ENCODE measurements around the gene CTIF.
"Not testable (repeated sequence)": the region's sequence is repeated elsewhere in the genome, so short reads cannot be mapped to it uniquely, and the experiment has no call there.

CTIF gene

DNA sequence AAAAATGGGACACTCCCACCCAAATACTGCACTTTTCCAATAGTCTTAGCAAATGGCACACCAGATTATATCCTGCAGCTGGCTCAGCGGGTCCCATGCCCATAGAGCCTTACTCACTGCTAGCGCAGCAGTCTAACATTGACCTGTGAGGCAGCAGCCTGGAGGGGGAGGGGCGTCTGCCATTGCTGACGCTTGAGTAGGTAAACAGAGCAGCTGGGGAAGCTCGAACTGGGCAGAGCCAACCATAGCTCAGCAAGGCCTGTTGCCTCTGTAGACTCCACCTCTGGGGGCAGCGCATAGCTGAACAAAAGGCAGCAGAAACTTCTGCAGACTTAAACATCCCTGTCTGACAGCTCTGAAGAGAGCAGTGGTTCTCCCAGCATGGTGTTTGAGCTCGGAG is 110.4 kb downstream of the CTIF start:
- DNase-seq, result no peak

DNA sequence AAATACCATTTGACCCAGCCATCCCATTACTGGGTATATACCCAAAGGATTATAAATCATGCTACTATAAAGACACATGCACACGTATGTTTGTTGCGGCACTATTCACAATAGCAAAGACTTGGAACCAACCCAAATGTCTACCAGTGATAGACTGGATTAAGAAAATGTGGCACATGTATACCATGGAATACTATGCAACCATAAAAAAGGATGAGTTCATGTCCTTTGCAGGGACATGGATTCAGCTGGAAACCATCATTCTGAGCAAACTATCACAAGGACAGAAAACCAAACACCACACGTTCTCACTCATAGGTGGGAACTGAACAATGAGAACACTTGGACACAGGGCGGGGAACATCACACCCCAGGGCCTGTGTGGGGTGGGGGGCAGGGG is 115.8 kb downstream of the CTIF start:
- not testable (repeated sequence) for DNase-seq

DNA sequence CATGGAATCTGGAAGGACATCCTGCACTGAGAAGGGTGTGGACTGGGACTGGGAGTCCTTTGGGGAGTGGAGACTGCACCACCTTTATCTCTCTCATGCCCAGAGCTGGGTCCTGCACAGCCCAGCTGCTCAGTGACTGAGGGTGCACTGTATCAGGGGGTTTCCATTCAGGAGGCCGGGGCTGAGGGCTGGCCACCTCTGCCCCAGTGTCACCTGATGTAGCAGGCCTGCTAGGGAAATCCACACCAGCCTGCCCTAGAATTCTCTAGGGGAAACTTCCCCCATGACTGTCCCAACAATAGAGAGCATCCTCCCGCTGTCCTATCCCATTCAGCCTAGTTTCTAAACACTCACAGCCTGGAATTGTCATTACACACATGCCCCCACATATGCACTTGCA is 116.7 kb downstream of the CTIF start:
- DNase-seq, result no peak

DNA sequence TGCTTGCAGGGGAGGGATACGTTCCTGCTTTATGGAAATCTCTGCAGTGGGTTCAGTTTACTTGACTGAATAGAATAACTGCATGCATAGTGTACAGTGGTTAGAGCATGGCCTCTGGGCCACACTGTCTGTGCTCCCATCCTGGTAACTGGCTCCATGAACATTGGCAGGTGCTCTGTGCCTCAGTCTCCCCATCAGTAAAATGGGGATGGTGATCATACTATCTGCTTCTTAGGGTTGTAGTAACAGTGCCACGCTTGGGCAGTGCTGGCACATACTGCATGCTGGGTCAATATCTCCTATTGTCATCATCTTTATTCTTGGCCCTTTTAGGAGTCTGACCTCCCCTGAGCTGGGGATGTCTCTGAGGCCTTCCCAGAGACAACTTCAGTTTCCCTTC is 117.3 kb downstream of the CTIF start:
- DNase-seq, result no peak

DNA sequence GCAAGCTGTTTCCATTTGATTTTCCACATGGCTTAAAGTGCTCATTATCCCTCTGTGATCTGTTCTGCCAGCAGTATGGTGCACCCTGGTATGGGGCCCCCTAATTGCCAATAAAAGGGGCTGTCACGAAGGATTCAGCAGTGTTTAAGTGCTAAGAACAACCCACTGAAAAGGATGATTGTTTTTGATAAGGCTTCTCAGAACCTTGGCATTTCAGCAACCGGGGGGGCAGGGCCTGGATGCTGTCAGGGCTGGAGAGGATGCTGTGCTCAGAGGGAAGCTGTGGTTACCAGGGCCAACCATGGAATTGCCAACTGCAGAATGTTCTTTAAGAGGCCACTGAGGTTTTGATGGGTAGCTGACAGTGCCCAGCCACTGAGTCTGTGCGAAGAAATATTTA is 117.8 kb downstream of the CTIF start:
- DNase-seq, result peak; percentile 47

DNA sequence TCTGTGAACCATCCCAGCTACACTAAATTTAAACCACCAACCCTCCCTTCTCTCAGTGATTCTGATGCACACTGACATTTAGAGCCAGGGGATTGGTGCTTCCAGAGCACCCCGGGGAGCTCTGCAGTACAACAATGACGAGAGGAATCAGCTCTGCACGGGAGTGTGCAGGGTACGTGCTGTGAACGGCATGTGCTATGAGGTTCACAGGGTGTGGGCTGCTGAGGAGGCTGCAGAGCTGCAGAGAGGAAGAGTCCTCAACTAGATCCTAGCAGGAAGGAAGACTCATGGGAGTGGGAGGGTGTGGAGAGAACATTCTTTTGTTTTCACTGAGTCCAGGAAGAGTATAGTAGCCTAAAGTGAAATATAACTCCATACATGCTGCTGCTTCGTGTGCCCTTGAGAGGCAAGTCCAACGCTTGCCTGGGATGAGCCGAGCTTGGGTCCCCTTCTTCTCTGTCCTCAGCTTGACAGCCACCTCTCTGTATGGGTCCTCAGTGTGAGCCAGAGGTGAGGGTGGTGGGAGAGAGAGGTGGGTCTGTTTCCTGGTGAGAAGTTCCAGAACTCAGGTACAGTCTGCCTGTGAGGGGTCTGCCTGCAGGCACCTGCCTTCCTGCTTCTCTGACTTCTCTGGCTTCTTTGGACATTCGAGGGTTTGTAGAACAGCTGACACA is 118.8 kb downstream of the CTIF start:
- DNase-seq, result peak; percentile 48

DNA sequence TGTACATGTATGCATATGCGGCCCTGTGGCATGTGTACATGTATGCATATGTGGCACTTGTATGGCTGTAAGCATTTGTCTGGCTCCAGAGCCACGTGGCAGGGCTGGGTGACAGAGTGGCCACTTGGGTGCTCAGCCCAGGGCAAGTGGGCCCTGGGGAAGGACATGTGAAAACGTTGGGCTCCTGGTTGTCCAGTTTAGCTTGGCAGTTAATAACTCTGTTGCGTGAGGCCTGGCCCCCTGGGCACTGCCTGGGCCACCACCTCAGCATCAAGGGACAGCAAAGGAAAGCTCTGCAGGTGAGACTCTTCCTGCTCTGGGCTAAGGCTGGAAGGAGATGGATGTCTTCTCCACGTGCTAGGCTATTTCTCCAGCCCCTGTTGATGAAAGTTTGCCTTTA is 119.9 kb downstream of the CTIF start:
- DNase-seq, result no peak

DNA sequence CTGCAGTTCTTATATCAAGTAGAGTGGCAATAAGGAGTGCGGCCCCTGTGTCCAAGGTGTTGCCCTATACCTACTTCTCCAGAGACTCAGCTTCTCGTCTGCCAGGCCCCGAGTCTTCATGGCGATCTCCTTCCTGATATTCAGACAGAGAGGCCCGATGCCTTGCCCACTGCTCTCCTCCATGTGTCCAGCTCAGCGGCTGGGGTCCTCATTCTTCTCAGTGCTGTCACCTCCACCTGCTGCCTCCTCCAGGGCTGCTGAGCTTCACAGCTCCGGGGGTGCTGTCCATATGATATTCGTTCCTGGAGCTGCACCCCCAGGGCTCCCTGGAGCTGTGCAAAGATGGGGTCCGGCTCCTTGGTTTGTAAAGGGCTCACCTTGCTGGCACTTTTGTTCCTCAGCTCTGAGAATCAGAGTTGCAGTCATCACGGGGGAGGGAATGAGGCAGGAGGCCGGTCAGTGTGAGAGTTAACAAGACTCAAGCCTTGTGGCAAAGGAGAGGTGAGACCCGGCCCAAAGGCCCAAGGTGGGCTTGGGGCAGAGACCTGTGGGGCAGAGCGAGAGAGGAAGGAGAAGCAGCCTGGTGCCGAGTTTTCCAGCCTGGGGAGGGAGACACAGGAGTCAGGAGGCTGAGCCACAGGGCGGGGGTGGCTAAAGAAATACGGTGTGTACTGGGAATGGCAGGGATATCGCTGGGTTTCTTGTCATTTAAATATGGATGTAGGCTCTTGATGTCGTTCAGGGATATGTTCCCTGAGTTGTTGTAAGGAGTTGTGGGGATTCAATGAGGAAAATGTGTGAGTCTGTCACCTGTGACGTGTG is 120.6 kb downstream of the CTIF start:
- no peak for DNase-seq

DNA sequence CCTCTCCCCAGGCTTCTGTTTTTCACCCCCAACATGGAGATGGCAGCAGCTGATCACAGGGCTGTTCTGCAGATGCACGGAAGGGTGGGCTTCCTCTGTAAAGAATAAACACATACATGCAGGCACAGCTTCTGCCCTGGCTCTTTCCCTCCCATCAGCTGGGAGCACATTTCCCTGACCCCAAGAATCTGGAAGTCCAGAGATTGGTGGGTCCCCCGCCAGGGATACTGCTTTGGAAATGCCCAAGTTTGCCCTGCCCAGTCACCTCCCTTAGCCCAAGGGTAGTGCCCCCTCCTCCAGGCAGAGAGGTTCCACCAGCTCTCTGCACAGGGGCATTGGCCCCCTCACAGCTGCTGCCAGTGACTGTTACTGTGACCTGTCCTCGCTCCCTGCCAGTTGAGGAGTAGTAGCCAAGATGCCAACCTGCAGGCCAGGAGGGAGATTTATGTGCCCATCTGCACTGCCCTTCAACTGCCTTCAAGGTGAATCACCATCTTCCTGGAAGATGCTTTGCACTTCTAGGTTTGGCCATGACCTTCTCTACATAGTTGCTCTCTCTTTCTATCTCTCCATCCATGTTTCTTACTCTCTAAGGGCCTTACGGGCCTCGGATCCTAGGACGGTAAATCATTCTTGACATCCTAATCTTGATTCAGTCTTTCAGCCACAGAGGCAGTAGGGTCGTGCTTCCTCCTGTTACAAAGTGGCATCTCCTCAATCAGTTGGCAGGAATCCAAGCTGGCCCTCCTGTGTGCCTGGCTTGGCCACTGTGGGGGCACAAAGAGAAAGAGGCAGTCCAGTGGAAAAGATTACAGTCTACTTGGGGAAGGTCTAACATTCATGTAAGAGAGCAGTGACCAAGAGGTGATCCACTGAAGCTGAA is 121.8 kb downstream of the CTIF start:
- DNase-seq, result no peak

DNA sequence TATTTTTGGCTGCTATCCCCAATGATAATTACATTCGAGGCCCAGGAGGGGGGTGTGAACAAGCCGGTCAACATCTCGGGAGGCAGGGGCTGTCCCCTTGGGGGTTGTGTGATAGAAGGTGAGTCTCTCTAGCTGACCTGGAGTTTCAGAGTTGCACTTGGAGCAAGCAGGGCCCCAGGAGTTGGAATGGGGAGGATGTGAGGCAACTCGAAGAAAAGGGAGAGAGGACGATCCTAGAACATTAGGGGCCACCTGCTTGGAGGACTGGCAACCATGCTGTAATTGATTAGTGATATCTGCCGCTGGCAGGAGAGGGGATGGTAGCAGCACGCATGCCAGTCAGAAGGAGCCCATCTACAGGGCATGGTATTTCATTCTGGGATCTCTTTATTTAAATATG is 122.6 kb downstream of the CTIF start:
- DNase-seq, result no peak

DNA sequence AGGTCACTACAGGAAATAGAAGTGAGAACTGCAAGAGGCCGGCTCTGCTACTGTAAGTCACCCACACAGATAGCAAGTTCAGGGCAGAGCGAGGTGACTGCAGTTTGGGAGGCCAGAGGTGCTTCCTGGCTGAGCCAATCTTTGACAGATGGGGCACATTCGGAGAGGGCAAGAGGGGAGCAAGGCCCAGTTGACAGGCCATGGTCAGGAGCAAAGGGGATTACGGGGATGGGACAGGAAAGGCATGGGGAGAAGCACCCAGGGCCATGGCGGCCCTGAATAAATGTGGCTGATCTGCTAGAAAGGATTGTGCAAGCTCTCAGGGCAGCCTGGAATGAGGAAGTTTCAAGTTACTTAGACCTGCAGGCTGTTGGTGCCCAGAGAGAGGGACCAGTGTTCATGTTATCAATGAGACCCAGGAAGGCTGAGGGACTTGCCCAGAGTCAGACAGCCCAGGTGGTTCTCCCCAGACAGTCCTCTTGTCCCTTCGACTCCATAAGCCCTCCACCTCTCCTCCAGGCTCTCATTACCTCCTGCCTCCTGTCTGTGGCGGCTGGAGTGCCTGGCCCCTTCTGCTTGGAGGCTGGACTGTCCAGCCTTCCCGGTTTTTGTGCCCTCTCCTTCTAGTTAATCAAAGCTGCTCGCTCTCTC is 123.3 kb downstream of the CTIF start:
- peak; percentile 73 for DNase-seq

DNA sequence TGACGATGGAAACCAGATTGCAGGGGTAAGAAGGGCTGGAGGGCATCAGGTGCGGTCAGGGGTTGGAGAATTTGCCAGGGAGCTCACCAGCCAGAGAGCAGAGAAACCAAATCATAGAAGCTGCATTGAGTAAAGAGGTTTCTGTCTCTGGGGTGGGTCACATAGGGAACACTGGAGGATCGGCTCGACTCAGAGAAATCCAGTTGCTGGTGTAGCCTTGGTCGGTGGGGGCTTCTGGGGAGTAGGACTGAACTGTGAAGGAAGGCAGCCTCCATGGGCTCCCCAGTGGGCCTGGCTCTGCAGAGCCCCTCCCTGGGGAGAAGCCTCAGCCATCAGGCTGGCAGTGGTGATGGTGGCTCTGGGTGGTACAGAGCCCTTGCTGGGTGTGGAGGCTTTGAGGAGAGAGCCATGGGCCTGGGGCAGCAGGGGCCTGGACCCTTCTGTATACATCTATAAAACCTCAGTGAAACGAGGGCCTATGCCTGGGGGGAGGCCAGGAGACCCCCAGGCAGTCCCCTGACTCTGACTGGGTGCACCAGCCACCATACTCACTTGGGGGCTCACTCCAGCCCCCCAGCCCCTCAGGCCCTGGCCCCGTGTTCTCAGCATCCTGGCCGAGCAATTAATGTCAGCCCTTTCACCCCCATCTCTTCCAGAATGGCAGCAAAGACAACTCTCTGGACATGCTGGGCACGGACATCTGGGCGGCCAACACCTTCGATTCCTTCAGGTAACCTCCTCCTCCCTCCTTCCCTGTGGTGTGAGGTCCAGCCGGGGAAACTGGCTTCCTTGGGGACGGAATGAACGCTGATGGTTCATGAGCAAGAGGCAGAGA is 124.5 kb downstream of the CTIF start:
- DNase-seq, result no peak

DNA sequence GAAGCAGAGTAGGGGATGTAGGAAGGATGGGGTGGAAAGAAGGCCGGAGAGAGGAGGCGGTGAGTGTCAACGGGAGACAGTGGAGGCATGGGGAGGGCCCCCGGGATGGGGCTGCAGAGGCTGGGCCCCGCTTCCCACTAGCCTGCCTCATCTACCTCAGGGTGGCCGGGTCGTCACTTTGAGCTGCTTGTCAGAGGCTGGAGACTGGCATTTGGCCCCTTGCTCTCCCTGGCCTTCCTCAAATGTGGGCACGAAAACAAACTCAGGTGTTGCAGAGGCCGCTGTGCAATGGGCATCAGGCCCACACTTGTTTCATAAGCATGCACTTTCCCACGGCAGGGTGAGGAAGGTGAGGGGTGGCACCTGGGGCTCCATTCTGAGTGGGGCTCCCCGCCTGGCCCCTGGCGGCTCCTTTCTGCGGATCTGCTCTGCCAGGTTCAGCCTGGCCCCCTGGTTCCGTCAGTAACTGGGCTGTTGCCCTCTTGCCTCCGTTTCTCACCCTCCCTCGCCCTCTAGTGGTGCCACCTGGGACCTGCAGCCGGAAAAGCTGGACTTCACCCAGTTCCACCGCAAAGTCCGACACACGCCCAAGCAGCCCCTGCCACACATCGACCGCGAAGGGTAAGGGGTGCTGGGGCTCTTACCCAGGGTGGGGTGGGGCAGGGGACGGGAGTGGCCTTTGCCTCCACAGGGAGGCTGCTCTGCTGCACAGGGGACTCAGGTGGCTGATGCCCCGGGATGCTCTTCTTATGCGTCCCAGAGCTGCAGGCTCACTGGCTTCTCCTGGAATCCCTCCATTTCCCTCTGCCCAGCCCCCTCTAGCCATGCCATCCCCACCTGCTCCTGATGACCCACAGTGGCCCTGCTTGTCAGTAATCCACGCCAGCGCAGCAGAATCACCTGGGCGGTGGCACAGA is 125.4 kb downstream of the CTIF start:
- no peak for DNase-seq

DNA sequence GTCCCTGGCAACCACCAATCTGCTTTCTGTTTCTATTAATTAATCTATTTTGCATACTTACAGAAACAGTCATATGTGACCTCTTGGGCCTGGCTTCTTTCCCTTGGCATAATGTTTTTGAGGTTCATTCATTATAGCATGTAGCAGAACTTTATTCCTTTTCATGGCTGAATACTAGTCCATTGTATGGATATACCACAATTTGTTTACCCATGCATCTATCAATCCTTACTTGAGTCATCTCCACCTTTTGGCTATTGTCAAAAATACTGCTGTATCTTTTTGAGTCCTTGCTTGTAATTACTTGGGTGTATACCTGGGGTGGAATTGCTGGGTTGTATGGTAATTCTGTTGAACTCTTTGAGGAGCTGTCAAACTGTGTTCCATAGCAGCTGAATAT is 126.8 kb downstream of the CTIF start:
- no peak for DNase-seq

DNA sequence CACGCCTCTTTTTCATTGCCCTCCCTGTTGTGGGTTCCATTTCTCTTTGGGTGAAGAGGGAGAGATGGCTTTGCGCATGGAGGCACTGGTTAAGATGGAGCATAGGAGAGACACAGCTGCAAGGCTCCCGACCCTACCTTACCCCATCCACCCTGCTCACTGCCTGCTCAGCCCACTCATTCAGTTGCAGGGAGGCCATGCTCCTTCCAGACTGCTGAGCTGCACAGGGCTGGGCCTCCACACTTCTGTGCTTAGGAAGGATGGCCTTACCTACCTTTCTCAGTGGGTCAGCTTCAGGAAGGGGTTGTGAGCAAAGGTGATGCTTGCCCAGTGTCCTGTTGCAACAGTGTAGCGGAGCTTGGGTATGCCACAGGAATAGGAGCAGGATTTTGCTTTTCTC is 127.8 kb downstream of the CTIF start:
- DNase-seq, result no peak

DNA sequence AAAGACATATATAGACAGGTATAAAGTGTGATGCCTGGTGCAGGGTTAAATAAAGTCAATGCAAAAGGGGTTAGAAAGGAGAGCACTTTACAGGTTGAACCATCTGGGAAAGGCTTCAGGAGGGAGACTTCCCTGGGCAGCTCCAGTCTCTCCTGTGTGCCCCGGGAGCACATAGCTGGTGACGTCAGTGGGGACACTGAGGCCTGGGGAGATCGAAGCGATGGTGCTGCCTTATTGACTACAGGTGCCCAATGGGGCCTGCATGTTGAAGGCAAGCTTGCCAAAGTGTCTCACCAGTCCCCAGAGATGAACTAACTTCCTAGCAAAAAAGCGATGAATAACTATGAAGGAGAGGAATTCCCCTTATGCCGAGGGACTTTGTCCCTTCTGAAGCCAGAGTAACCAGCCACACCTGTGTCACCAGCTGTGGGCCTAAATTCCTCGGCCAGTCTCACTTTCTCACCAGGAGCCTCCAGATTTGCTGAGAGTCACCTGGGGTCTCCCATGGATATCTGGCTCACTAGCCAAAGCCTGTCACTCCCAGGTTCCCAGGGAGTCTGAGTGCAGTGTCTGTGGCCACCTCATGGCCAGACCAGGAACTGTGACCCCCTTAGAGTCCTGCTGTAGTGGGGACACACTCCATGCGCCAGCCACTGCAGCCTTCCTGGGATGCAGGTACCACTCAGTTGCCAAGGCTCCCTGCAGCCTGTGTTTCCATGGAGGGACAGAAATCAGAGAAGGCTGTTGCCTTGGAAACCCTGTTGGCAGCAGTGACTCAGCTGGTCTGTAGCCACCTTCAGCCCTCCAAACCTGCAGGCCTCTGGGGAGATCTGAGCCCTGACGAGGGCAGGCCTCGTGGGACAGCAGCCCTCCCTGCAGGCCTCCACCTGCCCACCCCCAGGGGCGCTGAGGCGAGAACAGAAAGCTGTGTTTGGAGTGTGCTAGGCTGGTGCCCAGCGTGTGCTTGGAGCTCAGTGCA is 128.7 kb downstream of the CTIF start:
- DNase-seq, result no peak

DNA sequence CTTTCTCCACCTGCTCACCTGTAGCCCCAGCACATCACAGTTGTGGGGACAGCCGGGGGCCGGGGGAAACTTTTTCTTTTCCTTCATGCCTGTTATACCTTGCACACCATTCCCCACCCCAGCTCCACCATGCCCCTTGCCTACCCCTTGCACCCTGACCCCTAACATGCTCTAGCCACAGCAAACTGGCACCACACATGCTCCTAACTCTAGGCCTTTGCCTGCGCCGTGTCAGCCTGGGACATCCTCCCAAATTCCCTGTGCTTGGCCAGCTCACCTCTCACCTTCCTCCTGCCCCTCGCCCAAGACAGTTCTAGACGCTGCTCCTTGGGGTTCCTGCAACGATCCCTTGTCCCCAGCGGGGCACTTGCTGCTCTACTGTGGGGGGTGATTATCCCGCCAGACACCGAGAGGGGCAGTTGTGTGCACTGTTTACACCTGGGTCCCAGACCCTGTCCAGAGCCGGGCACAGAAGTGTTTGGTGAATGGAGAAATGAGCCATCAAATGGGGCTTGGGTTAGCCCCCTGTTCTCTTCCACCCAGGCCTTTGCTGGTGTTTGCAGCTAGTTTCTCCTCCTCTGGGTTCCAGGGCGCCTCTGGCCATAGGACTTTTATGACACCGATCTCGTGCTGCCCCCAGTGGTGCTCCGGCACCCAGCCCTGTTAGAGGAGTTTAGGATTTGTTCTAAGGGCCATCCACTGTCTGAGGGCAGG is 129.8 kb downstream of the CTIF start:
- DNase-seq, result no peak

DNA sequence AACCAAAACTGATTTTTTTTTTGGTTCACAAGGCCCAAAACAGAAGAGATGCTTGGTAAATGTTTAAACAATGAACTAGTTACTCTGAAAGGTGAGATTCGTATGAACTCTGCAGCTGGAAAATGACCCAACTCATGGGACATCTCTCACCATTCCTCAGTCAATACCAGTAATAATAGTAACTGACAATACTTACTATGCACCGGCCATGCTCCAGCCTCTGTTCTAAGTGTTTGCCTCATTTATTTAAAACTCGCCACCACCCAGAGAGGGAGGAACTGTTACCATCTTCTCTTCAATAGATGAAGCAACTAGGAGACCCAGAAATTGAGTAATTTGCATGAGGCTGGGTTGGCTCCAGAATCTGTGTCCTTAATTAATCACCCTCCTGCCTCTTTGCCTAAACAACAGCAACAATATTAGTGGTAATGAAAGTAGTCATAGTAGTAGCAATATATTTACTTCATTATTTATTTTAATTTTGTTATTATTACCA is 130.4 kb downstream of the CTIF start:
- DNase-seq, result no peak
